Activated naive CD4-positive, alpha-beta T cell treated with anti-CD3 and anti-CD28 coated beads, Interleukin-2, amount 50 U/mL, for 72 hours (primary cell): ENCODE data around the gene GPC6. TPM values are rescaled to one million over a fixed set of nuclear protein-coding genes. Genes with fewer than 3 reads are reported as not detected.

Experiments
- ATAC-seq, 2 donors: fragments of 150-1000 bp; cut with Tn5 transposase; 2 replicates each; pipeline ENCODE4 v1.10.0; 2021; ENCODE audit warnings: mild to moderate bottlenecking in 2 of 2, moderate library complexity in 2 of 2
- DNase-seq, 2 donors: peaks; one replicate each; pipeline ENCODE4 v3.0.0; 2021 to 2022; ENCODE audit warnings: low spot score in 2 of 2
- H3K27ac Mint-ChIP-seq, 2 donors: one replicate each; pipeline ENCODE4 v1.8.0; 2022; ENCODE audit warnings: mild to moderate bottlenecking in 2 of 2, mixed read lengths in 2 of 2
- H3K36me3 Mint-ChIP-seq, 2 donors: one replicate each; pipeline ENCODE4 v1.8.0; 2022; ENCODE audit warnings: mixed read lengths in 2 of 2
- H3K9me3 Mint-ChIP-seq, 2 donors: one replicate each; pipeline ENCODE4 v1.8.0; 2022; ENCODE audit warnings: mixed read lengths in 2 of 2
- total RNA-seq, 2 donors: library from RNA; stranded (reverse); gene quantifications; one replicate each; pipeline ENCODE4 v1.2.3, GENCODE V29; 2022

The GPC6 gene
- total RNA-seq, 2 donors from 2014 or later: not detected

DNA sequence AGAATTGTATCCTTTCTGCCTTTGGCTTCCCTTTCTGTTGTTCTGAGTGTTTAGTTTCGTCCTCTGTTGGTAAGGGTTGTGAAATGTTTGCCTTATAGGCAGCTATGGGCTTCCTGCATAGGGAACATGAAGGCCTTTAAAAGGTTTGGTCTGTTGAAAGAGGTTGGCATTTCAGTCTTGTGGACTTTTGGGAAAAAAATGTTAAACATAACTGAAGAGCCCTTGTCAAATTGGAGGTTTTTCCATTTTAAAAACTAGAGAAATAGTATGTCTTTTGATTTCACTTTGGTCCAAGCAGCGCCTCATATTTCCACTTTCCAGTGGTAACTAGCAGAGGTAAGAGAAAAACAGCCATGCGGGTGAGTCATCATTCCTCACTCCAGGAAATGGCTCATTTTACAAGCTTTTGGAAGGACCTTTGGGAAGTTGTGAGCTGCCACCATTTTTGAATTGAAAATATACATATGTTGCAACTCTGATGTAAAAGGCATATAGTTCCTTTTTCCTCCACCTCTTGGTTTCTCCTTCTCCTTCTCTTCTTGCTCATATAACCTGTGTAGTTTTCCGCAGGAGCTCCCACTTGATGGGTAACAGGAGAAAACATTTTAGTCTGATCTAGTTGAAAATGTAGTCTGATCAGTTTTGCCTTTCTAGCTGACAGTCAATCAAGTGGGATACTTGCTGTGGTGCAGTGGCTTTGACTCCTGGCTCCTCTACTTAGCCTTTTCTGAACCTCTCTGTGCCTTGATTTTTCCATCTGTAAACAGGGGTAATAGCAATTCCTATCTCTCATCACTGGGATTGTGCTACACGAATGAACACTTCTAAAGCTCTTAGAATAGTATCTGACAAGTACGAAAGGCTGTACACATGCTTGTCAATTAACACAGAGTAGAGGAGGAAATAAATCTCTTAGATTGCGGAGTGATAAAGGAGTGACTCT lies 23.0 kb downstream of the GPC6 start:
- Mint-ChIP-seq H3K27ac (no peak overlapping the region), H3K36me3 (no peaks in the 10 kb centered on the region), H3K9me3 (peaks cover 4 to 7% of the 10 kb centered on the region in 2 donors)
- no peak for DNase-seq
- ATAC-seq: no peak

DNA sequence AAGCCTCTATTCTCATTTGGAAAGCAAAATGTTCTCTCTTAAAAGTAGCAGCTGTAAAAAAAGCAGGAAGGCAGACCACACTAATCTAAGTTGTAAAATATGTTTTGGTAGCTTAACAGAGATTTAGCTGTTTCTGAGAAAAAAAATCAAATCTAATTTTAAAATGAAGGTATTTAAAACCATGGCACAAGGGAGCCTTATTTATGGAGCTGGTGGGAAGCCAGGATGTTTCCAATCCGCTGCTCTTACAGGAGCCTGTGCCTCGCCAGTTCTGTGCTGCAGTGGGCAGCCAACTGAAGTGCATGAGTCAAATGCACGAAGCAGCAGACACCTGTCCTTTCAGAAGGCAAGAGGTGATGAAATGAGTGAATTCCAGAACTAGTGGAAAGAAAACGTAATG lies 28.2 kb downstream of the GPC6 start:
- Mint-ChIP-seq H3K36me3 (no peaks in the 10 kb centered on the region), H3K9me3 (peaks cover 3 to 10% of the 10 kb centered on the region in 2 donors), H3K27ac (no peak overlapping the region)
- ATAC-seq (no peak), DNase-seq (no peak)

DNA sequence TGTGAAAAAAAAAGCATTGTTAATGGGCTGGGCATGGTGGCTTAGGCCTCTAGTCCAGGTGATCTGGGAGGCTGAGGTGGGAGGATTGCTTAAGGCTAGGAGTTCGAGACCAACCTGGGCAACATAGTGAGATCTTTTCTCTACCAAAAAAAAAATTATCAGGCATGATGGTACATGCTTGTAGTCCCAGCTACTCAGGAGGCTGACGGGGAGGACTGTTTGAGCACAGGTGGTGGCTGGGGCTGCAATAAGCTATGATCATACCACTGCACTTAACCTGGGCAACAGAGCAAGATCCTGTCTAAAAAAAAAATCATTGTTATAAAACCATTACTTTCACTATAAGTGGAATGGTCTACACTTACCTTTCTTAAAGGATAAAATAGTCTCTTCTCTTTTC lies 30.4 kb downstream of the GPC6 start:
- Mint-ChIP-seq H3K36me3 (no peaks in the 10 kb centered on the region), H3K27ac (no peak overlapping the region), H3K9me3 (peaks cover 0 to 7% of the 10 kb centered on the region in 2 donors)
- DNase-seq (no peak), ATAC-seq (no peak)

DNA sequence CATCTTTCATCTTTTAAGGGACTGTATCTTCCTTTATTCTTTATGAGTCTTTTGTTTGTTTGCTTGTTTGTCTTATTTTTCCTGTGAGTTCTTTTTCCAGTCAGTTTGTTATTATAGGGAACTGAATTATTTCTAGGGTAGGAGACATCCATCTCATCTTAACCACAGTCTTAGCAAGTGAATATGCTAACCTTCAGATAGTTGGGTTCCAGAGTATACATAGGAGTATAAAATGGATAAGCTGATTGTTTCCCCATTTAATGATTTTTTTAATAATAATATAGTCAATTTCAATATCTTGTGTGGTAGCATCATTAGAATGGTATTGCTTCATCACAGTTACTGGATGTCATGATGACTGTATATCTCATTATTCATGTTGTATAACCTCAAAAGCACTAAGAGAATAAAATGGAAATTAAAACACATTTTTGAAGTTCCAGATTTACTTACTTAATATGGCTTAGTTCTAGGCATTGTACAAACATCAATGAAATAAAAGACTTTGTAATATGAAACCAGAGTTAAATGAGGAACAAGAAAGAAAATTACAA lies 33.0 kb downstream of the GPC6 start:
- peaks cover 0 to 4% of the 10 kb centered on the region in 2 donors for H3K9me3 Mint-ChIP-seq
- no peak overlapping the region for H3K27ac Mint-ChIP-seq
- no peaks in the 10 kb centered on the region for H3K36me3 Mint-ChIP-seq
- no peak for ATAC-seq
- DNase-seq: no peak

DNA sequence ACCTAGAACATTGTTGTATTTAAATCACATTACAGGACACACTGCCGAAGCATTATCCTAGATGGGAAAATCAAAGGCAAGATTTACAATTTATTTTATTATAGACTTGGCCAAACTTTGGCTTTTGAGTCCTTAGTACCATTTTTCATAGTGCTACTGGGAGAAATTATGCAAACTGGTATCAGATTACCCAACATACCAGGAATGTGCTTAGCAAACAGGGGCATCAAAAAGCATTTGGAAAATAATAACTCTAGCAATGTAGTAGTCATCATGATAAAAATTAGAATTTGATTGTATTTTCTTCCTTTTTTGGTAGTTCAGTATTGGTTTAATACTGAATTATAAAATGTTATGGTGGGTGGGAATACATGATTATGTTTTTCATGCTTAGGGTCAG lies 34.0 kb downstream of the GPC6 start:
- H3K27ac Mint-ChIP-seq: no peak overlapping the region
- ATAC-seq: no peak
- peaks cover 0 to 4% of the 10 kb centered on the region in 2 donors for H3K9me3 Mint-ChIP-seq
- H3K36me3 Mint-ChIP-seq: no peaks in the 10 kb centered on the region
- DNase-seq: no peak

DNA sequence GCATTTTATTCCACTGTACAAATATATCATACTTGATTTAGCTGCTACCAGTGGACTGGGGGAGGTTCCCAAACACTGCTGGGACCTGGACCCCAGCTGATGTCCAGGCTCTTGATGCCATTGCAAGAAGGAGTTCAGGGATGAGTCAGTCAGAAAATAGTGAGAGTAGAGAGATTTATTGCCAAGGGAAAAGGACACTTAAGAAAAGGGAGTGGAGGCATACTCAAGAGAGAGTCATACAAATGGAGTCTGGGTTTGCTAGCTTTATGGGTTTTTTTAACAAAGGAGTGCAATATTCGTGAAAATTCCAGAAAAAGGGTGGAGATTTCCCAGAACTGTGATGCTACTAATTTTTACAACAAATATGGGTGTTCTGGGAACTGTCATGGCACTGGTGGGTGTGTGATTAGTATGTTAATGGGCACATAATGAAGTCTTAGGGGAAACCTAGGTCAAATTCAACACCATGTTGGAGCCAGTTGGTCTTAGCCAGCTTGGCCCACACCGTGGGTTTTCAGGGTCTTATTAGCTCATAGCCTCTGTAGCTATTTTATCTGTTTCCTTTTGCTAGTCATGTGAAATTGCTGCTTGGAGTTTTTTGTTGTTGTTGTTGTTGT lies 36.2 kb downstream of the GPC6 start:
- no peak for DNase-seq
- no peaks in the 10 kb centered on the region for H3K36me3 Mint-ChIP-seq
- no peak overlapping the region for H3K27ac Mint-ChIP-seq
- no peak for ATAC-seq
- no peaks in the 10 kb centered on the region for H3K9me3 Mint-ChIP-seq

DNA sequence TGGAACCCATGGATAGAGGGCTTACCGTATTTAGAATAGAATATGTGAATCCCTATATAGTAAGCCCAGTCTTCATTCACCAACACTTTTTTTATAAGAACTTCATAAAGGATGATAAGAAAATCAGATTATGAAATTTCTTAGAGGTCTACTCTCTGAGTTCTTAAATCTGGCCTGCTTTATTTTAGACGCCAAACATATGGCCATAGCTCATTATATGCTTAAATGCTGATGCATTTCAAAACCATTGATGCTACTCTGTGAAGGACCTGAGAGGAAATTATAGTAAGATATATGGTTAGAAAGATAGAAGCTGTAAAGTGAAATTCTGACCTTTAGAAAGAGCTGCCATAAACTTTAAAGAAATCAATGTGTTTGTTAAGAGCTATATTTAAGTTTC lies 38.3 kb downstream of the GPC6 start:
- H3K27ac Mint-ChIP-seq: no peak overlapping the region
- DNase-seq: no peak
- H3K36me3 Mint-ChIP-seq: no peaks in the 10 kb centered on the region
- H3K9me3 Mint-ChIP-seq: no peaks in the 10 kb centered on the region
- ATAC-seq: no peak

DNA sequence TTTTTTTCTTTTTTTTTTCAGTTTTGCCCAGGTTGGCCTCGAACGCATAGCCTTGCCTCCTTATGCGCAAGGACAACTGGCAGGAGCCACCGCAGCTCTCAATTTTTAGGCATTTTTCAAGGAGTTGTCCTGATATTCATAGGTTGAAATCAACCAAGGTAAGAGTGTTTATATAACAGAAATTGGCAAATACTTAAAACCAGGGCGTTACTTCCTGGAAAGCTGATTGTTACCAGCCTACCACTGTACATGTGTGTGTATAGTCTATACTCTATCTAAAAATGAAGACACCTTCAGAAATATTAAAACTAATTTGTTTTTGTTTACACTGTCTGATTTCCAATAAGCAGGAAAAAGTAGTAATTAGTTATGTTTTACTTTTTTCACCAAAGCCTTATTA lies 39.2 kb downstream of the GPC6 start:
- ATAC-seq: no peak
- no peaks in the 10 kb centered on the region for H3K36me3 Mint-ChIP-seq
- DNase-seq: no peak
- H3K27ac Mint-ChIP-seq: no peak overlapping the region
- H3K9me3 Mint-ChIP-seq: no peaks in the 10 kb centered on the region

DNA sequence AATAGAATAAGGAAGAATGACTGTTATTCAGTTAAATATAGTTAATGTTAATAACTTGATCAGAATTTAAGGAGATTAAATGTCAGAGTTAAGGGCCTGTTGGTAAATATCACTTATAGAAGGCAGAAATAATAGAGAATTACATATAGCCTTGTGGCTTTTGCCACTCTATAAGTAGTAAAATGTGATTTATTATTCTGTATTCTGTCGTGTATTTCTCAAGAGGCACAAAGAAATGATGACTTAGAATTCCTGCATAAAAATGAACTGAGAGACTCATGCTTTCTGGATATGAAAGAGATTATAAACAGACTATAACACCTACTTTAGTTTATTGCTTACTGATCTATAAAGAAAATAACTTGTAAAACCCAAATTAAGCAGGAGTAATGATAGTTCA lies 40.1 kb downstream of the GPC6 start:
- no peak for ATAC-seq
- no peaks in the 10 kb centered on the region for H3K36me3 Mint-ChIP-seq
- no peaks in the 10 kb centered on the region for H3K9me3 Mint-ChIP-seq
- no peak overlapping the region for H3K27ac Mint-ChIP-seq
- DNase-seq: no peak

DNA sequence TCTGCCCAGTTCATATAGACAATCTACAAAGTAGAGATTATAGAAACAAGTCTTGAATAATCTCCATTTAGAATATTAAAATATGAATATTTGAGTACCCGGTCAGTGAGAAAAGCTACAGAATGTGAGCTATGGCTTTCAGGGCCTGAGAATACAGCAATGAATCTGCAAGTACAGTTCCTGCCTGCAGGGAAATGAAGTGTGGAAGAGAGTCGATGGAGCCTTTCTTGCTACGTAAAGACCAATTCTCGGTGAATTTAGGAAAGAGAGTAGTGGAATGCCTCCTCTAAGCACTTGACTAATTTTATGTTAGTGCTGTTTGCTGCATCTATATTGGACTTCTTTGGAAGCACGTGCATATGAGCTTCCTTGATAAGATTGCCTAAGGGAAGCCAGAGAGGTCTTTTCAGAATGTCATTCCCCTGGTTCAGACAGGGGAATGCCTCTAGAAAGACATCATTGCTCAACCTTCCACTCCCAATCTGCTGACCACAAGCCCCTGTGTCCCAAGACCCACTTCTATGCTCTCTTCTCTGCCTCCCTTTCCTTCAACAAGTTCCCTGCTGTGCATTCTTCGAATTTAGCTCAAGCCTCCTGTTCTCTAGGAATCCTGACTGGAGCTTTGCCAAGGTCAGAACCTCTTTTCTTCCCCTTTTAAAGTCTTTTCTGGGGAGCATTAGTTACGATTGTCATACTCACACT lies 41.9 kb downstream of the GPC6 start:
- Mint-ChIP-seq H3K27ac (no peak overlapping the region), H3K36me3 (no peaks in the 10 kb centered on the region), H3K9me3 (no peaks in the 10 kb centered on the region)
- DNase-seq (no peak), ATAC-seq (no peak)

DNA sequence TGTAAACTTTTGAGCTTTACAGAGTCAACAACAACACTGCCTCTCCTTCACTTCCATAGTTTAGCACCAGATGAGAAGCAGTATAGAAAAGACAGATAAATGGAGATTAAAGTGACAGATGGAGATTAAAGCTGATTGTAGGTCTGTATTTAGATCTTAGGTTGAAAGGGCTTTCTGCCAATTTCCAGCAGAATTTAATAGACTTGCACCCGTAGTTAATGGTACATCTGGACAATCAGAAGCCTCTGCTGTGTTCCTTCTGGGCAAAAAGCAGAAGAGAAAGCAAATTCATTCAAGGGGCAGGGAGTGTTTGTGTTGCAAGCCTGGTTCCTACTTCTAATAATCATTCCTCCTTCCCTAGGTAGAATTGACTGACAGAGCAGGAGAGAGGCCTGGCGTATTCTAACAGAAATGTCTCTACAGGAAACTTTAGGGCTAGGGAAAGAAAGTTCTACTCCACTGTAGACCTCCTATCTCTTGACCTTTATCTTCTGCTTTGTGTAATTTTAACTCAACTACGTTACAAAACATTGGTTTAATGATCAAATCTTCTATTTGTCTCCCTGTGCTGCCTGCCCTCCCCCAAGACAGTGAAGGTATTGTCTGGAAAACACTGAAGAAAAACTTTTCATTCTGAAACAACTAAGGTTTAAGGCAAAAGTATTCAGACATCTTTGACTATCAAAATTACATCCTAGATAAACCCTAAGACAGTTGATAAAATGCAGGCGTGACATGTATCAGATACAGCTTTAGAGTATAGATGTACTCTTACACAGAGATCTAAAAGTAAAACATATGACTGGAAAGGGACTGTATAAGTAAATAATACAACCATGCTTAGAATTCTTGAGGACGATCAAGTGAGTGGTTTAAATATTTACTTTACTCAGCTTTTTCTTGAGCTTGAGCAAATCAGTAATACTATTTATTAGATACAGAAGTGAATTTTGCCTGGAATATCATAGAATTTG lies 44.4 kb downstream of the GPC6 start:
- ATAC-seq (no peak), DNase-seq (no peak)
- H3K36me3 Mint-ChIP-seq: no peaks in the 10 kb centered on the region
- no peak overlapping the region for H3K27ac Mint-ChIP-seq
- no peaks in the 10 kb centered on the region for H3K9me3 Mint-ChIP-seq

DNA sequence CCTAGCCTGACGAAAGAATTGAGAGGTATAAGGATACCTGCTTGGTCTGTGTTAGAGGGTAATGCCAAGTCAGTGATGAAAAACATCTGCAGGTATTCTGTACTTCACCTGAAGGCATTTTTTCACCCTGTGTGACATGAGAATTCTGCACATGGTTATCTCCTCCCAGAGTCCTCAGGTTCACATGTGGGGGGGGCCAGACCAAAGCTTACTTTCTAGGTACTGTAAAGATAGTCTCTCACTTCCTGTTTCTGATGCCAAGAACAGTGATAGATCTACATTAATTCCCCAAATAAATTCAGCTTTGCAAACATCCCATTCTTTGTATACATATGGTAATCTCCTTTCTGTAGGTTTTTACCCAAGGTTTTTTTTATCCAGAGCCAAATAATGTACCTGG lies 53.4 kb downstream of the GPC6 start:
- ATAC-seq (no peak), DNase-seq (no peak)
- Mint-ChIP-seq H3K36me3 (no peaks in the 10 kb centered on the region), H3K9me3 (no peaks in the 10 kb centered on the region), H3K27ac (no peak overlapping the region)

DNA sequence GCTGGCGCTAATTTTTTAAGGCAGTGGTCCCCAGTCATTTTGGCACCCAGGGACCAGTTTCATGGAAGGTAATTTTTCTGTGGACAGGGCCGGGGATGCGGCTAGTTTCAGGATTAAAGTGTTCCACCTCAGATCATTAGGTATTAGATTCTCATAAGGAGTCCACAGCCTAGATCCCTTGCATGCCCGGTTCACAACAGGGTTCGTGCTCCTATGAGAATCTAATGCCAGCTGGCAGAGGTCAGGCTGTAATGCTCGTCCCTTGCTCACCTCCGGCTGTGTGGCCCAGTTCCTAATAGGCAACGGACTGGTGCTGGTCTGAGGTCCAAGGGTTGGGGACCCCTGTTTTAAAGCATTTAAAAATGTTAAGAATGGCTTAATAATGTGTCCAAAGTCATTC lies 54.1 kb downstream of the GPC6 start:
- DNase-seq (no peak), ATAC-seq (no peak)
- no peaks in the 10 kb centered on the region for H3K36me3 Mint-ChIP-seq
- no peaks in the 10 kb centered on the region for H3K9me3 Mint-ChIP-seq
- H3K27ac Mint-ChIP-seq: no peak overlapping the region

DNA sequence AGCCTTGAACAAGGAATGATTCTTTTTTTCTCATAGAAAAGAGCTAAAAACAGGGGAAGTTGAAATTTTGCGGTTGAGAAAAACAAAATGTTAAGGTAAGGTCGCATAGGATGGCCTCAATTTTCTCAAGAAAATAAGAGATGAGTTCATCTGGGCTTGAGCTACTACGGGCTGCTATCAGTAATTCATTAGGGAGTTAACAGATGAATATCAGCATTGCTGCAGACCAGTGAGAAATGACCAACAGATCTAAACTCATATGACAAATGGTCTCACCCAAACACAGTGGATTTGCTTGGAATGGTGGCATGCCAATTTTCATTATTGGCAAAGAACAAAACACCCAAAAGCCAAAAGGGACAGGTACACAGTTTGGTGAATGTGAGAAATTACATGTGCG lies 56.6 kb downstream of the GPC6 start:
- no peak for ATAC-seq
- no peaks in the 10 kb centered on the region for H3K36me3 Mint-ChIP-seq
- H3K27ac Mint-ChIP-seq: no peak overlapping the region
- no peaks in the 10 kb centered on the region for H3K9me3 Mint-ChIP-seq
- DNase-seq: no peak

DNA sequence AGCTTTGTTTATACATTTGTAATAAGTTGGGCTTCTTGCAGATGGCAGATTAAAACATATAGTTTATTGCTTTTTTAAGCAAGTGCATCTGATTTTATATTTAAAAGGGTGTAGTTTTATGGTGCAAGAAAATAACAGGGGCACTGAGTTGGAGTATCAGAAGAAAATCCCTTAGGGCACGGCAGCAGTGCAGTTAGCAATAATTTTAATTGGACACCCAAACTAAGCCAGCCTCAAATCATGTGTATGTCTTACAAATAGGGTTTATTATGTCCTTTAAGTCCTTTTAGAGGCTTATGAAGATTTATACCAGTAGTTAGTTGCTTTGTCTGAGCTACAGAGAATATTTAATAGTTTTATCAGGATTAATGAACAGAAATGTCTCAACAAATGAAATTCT lies 57.5 kb downstream of the GPC6 start:
- no peak overlapping the region for H3K27ac Mint-ChIP-seq

DNA sequence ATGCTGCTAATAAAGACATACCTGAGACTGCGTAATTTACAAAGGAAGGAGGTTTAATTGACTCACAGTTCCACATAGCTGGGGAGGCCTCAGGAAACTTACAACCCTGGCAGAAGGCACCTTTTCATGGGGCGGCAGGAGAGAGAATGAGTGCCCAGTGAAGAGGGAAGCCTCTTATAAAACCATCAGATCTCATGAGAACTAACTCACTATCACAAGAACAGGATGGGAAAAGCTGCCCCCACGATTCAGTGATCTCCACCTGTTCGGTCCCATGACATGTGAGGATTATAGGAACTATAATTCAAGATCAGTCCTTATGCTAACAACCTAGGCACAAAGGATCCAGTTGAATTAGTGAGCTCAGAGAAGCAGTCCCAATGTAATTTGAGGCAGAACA lies 59.4 kb downstream of the GPC6 start:
- Mint-ChIP-seq H3K27ac (no peak overlapping the region), H3K9me3 (no peaks in the 10 kb centered on the region), H3K36me3 (no peaks in the 10 kb centered on the region)
- no peak for ATAC-seq
- no peak for DNase-seq

More for the DNA sequence above, 57.5 kb downstream of the GPC6 start:
- H3K36me3 Mint-ChIP-seq: no peaks in the 10 kb centered on the region
- DNase-seq (no peak), ATAC-seq (no peak)
- H3K9me3 Mint-ChIP-seq: no peaks in the 10 kb centered on the region
